ENCODE results near the gene CHST14.

- TF ChIP-seq EZH2 (IDR thresholded peaks at IDR 0.05; ENCODE audit: borderline replicate concordance, low read depth, low read length, poor library complexity, severe bottlenecking) = no peak
- no peak for TF ChIP-seq CTCF (conservative IDR thresholded peaks at IDR 0.05; ENCODE audit: low read depth, low read length)
Measured at GRCh38 chr15:40501487-40501886, 30.7 kb downstream of the CHST14 start.
